K562 (cell line): ENCODE results near the gene VPS13C.

Experiments
- CTCF ChIP-seq, 3 experiments: IDR thresholded peaks in 2 of 3; conservative IDR thresholded peaks in 1 of 3; 2 replicates each; pipeline ENCODE4 v1.5.1; 2011 to 2012; ENCODE audit warnings: low read length in 3 of 3, mild to moderate bottlenecking in 3 of 3, control low read depth in 2 of 3, improper control_type of control experiment in 1 of 3, inconsistent platforms in 1 of 3, low read depth in 1 of 3, mixed read lengths in 1 of 3, moderate library complexity in 1 of 3; ENCODE audit not compliant: insufficient read depth in 2 of 3
- ETV5 ChIP-seq: sonication (generic); formaldehyde crosslinking; IDR thresholded peaks from 2 replicates; pipeline ENCODE4 v1.4.0; 2020; ENCODE audit warnings: low read depth, mild to moderate bottlenecking, missing genetic modification reagents
- FOXA3 ChIP-seq, 2 experiments: fragments of 450-650 bp in 1 of 2; sonication (generic) in 1 of 2; formaldehyde crosslinking; IDR thresholded peaks in 1 of 2; conservative IDR thresholded peaks in 1 of 2; 2 replicates each; pipeline versions ENCODE4 v1.4.0 to v1.8.0; 2020 to 2022; ENCODE audit warnings: mild to moderate bottlenecking in 2 of 2, missing genetic modification reagents in 1 of 2
- GABPB1 ChIP-seq: sonication (generic); formaldehyde crosslinking; IDR thresholded peaks from 2 replicates; pipeline ENCODE4 v1.8.0; 2022; ENCODE audit warnings: mild to moderate bottlenecking, missing genetic modification reagents
- NCOA1 ChIP-seq: fragments of 450-650 bp; IDR thresholded peaks from 2 replicates; pipeline ENCODE4 v1.6.1; 2016; ENCODE audit warnings: low read depth
- ZNF436 ChIP-seq: fragments of 250-450, 450-650 bp; sonication (Bioruptor Pico); formaldehyde crosslinking; IDR thresholded peaks from 2 replicates; pipeline ENCODE4 v1.7.0; 2020; ENCODE audit warnings: mild to moderate bottlenecking
- TF ChIP-seq, protein P1 (sequence below): fragments of 200-400 bp; formaldehyde crosslinking; IDR thresholded peaks from 2 replicates; pipeline ENCODE4 v1.6.1; 2017; ENCODE audit warnings: mild to moderate bottlenecking, low read depth, low read length, moderate library complexity

GRCh38 chr15:61816856-61817255, 243.4 kb downstream of the VPS13C start:
- no peak for TF ChIP-seq ETV5 (CRISPR knock-in tag)
- TF ChIP-seq CTCF (IDR thresholded peaks at IDR 0.05 in 2 of 3, conservative IDR thresholded peaks at IDR 0.05 in 1 of 3; ENCODE audit: insufficient read depth in 2 of 3, low read depth in 1 of 3, low read length in 3 of 3): no peak
- no peak for TF ChIP-seq GABPB1 (CRISPR knock-in tag)
- TF ChIP-seq, protein P1, sequence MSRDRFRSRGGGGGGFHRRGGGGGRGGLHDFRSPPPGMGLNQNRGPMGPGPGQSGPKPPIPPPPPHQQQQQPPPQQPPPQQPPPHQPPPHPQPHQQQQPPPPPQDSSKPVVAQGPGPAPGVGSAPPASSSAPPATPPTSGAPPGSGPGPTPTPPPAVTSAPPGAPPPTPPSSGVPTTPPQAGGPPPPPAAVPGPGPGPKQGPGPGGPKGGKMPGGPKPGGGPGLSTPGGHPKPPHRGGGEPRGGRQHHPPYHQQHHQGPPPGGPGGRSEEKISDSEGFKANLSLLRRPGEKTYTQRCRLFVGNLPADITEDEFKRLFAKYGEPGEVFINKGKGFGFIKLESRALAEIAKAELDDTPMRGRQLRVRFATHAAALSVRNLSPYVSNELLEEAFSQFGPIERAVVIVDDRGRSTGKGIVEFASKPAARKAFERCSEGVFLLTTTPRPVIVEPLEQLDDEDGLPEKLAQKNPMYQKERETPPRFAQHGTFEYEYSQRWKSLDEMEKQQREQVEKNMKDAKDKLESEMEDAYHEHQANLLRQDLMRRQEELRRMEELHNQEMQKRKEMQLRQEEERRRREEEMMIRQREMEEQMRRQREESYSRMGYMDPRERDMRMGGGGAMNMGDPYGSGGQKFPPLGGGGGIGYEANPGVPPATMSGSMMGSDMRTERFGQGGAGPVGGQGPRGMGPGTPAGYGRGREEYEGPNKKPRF: no peak
- TF ChIP-seq FOXA3 (CRISPR knock-in tag; conservative IDR thresholded peaks at IDR 0.05 in 1 of 2, IDR thresholded peaks at IDR 0.05 in 1 of 2): no peak
- no peak for TF ChIP-seq NCOA1
- no peak for TF ChIP-seq ZNF436 (CRISPR knock-in tag)
